Measurements from ENCODE around the gene PRKCH.

Gene PRKCH

DNA sequence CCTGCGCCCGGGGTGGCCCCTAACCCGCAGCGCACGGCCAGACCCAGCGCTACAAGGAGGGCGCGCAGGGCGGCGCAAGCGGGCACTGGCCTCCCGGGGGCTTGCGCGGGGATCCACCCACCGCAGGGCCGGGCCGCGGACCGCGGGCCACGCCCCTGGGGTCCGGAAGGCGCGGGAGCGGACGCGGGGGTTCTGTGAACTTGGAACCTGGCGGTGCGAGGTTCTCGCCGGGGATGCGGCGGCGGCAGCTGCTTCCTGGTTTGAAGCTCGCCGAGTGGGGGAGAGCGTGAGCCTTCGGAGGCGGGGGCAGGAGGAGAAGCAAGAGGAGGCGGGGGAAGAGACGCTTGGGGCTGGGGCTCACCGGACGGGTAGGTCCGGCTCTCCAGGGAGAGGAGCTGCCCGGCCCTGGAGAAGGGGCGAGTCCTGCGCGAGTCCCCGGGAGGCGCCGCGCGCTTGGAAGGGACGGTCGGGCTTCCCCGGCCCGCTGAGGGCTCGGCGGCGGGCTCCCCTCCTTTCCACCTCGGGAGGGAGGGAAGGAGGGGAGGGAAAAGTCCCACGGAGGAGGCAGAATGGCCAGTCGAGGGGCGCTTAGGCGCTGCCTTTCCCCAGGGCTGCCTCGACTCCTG is at the start of gene PRKCH:
TSS of gene PRKCH (plus strand) at position 195 of the 626 bp plus-strand sequence. CDS start 523 bp downstream, outside the sequence.
- DNase-seq = peak; percentile 47 to 55

DNA sequence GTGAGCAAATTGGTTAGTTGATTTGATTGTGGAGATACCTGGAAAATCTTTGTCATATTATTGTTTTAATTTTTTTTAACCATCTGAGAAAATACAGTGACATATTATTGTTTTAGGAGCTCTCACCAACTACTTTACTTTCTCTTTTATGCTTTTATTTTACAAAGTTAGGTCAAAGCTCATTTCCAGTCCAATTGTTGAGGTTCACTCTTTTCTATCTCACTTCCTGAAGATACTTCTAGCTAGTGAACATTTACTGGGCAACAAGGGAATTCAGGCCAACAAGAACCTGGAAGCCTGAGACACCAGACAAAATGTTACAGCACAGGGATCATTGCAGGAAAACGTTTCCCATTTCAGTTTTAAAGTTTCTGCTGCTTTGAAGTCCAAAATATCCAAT is 44.1 kb upstream of the PRKCH start:
- DNase-seq = no peak

DNA sequence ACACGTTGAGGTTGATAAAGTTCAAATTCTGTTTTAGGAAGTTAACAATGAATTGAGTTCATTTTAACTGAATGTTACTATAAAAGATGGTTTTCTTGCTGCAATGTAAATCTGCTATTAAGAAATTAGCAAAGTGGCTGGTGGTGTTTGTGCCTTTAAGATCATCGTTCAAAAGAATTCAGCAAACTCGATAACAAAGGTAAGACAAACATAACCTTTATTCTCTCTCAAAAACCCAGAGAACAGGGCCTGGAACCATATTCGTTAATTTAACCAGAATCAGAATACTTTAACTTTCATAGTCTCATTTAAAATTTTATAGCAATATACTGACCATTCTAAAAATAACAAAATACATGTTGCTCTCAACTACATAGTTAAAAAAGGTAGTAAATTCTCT is 43.6 kb upstream of the PRKCH start:
- no peak for DNase-seq

DNA sequence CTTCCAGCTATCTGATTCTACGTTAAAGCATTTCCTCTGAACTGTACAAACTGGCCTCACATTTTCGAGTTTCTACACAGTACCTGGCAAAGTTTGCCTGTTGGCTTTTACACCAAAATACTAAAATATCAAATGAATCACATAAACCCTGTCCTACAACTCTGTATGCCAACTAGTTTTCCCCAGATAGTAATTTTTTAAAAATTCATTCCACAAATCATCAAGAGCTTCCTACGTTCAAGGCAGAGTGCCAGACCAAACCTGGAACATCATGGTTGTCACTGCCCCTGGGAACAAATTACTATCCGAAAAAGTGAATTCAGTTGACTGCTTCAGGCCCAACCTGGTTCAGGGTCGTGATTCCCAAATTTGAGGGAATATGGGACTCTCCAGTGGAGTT is 42.3 kb upstream of the PRKCH start:
- DNase-seq = no peak

DNA sequence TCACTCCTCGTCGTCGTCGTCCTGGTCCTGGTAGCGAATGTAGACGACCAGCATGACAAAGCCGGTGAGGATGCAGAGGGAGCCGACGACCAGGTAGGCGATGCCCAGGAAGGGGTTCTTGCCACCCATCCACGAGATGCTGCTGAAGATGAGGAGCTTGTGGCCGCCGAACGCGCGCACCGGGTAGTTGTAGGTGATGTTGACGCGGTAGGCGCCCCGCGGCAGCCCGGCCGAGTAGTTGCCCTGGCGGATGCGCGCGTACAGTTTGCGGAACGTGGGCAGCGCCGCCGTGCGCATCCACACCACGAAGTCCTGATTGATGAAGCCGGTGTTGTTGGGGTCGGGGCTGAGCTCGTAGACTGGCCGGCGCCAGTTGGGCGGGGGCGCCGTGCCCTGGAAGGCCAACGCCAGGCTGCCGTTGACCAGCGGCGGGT is 41.3 kb upstream of the PRKCH start:
- no peak for DNase-seq

DNA sequence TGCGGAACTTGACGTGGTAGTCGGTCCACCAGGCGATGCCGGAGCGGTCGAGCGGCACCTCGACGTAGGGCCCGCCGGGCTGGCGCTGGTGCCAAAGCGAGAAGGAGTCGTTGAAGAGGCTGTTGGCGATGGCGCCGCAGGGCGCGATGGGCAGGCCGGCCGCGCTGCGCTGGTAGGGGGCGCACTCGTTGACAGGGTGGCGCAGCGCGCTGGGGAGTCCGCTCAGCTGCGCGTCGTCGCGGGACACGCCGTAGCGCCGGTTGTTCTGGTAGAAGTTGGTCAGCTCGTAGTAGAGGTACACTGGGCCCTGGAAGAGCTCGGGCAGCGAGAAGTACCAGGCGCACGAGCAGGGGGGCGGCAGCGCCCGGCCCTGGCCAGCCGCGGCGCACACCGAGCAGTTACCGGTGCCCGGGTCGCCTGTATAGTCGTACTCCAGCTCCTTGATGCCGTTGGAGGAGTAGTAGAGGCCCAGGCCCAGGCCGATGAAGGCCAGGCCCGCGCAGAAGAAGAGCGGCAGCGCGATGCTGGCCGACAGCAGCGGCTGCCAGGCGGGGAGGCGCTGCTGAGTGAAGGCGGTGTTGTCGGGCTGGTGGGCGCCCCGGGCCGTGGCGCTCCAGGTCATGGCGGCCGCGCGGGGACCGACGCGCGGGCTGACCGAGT is 40.7 kb upstream of the PRKCH start:
- DNase-seq = peak; percentile 7 to 29

DNA sequence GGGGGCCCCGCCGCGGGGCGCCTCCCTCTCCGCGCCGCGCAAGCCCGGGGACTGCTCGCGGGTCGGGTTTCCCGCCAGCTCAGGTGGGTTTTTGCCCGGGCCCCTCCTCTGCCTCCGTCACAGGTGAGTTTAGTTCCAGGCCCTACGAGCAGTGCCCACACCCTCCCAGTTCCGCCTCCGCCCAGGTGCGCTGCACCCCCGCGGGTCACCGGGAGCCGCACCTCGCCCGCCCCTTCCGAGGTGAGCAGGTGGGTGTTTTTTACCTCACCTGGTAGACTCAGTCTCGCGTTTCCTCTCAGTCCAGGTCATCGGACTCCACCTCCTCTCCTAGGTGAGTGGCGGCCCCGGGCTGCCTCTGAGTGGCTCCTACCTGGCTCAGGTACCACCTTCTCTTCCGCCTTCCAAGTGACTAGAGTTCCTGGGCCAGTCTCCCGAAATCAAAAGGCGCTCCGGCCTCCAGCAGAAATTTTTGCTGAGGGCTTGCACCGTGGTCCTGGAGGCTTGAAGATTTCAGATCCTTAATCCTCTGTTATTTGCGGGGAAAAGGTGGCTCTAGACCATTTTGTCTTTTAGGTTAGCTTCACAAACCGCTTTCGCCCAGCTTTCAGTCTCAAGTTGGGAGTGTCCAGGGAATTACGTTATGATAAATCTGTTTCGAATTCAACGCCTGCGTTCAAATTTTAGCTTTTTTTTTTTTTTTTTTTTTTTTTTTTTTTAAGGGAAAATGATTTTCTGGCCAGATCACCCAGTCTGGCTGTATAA is 40.0 kb upstream of the PRKCH start, which contains the start of gene TMEM30B:
TSS of gene TMEM30B (minus strand) at position 153 of the 762 bp plus-strand sequence. CDS start 191 bp downstream, outside the sequence.
- peak; percentile 12 to 53 for DNase-seq

DNA sequence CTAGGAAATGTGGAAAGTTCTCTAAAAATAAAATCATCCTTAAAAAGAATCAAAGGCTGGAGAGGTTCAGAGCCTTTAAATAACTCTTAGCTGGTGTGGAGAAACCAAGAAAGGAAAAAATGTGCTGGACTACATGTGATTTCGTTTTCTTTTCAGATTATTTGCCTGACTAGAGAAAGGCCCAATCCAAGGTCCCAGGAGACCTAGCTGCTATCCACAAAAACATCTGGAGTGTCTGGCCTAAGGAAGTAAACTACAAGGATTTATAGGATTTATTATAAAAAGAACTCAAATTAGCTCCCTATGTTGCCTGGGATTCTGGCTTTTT is 39.5 kb upstream of the PRKCH start:
- no peak for DNase-seq

DNA sequence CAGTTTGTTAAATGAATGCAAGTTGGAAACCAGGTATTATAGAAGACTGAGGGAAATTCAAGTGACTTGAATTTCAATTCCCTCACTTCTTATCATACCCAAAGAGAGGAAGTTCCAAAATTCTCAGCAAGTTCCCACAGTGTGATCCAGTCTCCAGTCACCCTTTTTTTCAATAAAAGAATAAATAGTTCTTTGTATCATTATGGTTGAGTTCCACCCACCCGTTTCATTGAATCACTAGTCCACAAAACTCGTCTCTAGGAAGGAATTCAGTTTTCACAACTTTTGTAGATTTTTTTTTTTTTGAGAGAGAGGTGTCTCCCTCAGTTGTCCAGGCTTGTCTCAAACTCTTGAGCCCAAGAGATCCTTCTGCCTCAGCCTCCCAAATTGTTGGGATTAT is 38.6 kb upstream of the PRKCH start:
- no peak for DNase-seq

DNA sequence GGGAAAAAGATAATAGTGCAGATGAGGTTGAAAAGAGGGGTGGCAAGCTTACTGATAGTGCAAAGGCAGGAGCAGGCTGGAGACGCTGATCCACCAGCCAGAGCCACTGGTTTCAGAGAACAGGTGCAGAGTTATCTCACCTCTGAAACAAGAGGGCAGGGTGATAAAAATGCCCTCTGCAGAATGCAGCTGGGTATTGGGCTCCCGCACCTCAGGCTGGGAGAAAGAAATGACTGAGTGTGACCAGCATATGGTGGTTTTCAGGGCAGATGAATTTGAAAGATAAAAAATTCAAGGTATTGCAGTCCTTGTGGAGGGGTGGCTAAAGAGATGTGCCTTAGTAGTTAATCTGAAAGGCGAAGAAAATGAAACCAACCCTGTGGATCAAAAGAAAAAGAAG is 37.4 kb upstream of the PRKCH start:
- DNase-seq = no peak

DNA sequence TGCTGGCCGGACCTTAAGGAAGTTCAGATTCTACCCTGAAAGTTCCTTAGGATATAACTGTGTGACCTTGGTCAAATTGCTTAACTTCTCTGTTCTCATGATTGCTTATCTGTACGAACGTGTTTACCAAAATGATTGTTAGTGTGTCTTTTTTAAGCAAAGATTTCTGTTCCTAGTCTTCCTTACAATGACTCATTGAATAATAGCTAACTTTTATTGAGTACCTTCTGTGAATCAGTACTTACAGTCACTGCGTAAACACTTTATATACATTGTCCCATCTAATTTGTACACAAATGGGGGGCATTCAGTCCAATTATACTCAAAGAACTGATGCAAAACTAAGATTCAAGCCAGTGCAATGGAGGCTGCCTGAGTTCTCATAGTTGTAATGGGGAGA is 36.0 kb upstream of the PRKCH start:
- no peak for DNase-seq

DNA sequence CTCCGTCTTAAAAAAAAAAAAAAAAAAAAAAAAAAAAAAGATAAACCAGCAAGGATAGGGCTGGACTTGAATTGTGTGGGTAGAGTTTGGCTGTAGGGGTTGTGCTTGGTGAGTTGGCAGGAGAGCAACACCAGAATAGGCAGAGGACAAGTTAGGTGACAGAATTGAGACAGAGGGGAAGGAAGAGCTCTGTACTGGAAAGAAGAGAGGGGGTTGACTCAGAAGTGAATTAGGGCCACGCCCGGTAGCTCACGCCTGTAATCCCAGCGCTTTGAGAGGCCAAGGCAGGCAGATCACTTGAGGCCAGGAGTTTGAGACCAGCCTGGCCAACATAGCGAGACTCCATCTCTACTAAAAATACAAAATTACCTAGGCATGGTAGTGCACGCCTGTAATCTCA is 34.2 kb upstream of the PRKCH start:
- DNase-seq = no peak

DNA sequence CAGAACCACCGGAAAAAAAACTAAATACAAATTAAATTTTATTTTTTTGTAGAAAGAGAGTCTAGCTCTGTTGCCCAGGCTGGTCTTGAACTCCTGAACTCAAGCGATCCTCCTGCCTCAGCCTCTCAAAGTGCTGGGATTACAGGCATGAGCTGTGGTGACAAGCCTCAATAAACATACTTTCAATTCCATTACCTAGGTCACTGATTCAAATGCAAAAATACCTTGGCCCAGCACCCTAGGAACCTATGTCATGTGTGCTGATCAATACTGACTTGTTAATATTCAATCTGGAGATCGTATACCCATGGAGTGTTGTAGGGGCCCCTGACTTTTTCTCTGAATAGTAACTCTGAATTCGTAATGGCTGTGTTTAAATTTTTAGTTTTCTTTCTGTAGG is 33.2 kb upstream of the PRKCH start:
- DNase-seq = no peak

DNA sequence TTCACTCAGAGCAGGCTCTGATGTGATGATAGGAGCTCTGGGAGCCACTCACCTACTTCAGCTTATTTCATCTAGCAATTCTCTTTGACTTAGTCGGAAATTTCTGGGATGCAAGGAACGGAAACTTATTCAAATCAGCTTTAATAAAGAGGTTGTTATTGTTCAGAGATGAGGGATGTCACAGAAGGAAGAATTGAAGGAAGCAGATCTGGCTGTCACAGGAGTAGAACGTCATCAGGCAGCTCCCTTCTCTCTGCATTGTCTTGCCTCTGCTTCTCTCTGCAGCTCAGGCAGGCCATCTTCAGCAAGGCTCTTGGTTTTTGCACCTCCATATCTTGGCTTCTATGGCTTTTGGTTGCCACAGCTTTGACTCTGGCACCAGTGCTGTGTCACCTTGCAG is 32.7 kb upstream of the PRKCH start:
- no peak for DNase-seq

DNA sequence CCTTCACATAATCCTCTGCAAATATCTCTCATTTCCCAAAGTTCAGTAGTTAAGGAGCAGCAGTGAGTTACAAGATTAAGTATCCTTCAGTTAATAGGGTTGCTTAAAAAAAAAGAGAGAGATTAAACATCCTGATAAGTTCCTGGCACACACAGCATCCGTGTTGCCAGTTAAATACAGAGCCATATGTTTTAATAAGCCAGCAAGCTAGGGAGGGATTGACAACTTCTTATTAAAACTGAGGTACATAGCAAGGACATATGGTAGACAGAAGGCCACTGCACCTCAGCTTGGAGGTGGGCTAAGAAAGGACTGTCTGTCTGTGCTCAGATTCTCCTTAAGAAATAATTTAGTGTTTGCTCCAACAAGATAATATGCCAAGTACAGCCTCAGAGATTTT is 30.7 kb upstream of the PRKCH start:
- no peak for DNase-seq

DNA sequence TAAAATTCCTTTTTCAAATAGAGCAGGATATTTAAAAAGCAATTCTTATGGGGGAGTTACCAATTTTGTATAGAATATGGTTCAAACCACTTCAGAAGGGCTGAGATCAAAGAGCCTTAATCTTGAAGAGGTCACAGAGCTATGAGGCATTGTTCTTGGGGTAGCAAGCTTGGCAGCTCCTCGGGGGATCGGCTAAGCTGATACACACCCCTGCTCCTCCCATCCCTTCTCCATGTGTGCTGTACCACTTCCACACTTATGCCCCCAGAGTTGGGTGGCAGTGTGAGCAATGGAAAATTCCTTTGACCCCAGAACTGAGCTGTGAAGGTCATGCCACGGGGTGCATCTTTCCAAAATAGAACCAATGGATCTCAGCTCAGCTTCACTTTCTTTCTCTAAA is 25.2 kb upstream of the PRKCH start:
- DNase-seq = no peak

DNA sequence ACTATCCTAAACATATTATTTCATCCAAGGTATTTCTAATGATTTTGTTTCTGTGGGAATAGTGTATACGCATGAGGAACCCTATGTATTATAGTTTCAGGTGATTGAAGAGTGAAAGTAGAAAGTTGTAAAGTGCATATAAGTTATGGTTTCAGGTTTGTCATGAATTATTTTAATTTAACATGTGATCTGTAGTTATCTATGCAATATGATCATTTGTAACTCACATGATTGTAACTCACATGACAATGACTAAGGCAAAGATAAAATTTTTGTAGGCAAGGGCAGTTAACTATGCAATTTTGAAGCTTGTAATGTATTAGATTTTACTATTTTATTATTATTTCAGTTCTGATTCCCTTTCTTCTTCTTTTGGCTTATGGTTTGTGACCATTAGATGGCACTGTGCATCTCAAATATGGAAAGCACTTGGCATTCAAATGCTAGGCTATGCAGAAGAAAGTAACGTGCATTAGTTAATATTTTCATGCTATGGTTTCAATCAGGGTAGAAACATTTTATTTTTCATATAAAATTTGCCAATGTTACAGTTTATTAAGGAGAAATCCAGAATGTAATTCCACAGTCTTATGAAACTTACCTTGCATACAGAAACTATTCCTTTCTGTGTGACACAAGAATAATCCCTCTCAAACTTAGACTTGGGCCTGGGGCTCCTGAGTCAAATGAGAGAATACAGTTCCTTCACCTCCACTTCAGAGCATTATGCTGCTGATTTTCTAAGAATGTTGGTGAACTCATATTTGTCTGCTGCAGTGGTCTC is 24.5 kb upstream of the PRKCH start:
- DNase-seq = peak; percentile 23 to 31

DNA sequence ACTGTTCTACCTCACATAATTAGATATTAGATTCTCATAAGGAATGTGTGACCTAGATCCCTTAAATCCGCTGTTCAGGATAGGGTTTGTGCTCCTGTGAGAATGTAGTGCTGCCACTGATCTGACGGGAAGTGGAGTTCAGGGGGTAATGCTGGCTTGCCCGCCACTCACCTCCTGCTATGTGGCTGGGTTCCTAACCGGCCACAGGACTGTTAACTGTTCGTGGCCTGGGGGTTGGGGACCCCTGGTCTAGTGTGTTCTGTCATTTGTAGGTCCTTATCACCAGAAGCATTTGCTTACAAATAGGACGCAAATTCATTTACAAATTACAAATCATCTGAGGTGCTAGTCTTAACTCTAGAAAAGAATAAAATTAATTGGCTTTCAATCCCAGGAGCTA is 23.8 kb upstream of the PRKCH start:
- DNase-seq = no peak

DNA sequence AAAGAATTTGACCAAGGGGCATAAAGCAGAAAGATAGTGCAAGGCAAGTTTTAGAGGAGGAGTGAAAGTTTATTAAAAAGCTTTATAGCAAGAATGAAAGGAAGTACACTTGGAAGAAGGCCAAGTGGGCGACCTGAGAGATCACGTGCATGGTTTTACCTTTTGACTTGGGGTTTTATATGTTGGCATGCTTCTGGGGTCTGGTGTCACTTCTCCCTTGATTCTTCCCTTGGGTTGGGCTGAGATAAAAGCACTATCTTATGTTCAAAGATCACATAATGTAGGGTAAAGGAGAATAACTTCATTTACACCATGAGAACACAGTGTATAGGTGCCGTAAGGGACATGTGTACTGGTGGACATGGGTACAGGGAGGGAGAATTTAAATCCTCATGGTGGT is 22.6 kb upstream of the PRKCH start:
- no peak for DNase-seq

DNA sequence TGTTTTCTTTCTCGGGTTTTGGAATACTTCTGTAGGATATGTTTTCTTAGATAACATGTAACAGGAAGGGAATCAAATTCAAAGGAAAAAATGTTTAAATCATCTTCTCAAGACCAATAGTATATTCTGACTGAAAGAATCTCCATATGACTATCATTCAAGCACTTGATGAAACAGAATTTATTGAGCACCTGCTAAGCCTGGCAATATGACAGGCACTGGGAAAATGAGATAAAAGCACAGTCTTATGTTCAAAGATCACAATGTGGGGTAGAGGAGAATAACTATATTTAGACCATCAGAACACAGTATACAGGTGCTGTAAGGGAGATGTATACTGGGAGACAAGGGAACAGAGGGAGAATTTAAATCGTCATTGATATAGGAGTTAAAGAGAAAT is 21.2 kb upstream of the PRKCH start:
- no peak for DNase-seq

DNA sequence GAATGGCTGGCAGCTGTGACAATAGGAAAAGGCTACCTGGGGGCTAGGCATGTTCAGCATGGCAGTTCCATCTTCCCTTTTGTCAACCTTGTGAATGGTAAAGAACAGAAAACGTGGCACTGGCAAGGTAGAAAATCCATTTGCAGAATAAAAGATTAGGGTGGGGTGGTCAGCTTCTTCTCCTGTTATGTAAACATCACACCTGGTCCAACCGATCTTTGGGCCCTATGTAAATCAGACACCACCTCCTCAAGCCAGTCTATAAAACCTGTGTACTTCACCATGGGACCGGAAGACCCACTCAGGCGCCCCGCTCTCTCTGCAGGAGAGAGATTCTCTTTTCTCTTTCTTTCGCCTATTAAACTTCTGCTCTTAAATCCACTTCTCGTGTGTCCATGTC is 20.6 kb upstream of the PRKCH start:
- DNase-seq = no peak

DNA sequence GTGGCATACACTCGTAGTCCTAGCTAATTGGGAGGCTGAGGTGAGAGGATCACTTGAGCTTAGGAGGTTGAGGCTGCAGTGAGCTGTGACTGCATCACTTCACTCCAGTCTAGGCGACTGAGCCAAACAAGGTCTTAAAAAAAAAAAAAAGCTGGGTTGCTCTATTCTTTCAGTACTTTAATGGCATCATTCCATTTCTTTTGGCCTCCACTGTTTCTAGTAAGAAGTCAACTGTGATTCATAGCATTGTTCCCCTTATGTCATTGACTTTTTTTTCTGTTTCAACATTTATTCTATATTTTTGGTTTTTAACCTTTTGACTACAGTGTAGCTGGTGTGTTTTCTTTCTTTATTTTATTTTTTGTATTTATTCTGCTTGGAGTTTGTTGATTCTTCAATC is 16.7 kb upstream of the PRKCH start:
- DNase-seq = no peak

DNA sequence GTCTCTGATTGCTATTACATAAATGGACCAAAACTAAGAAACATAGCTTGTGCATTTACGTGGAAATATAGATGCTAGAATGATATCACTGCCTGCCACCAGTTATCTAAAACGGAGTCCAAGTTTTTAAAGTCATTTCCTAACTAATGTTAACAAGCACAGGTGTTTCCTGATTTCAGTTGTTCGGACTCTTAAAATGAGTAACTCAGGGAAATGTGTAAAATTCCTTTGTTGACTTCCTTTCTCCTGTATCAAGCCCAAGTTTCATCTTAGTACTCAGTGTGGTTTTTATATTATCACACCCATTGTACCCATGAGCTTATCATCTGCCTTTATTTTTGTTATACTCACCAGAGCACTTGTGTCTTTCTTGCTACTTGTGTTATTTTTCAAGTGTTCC is 13.2 kb upstream of the PRKCH start:
- DNase-seq = no peak
